Kidney tubule cell (primary cell): ENCODE results near the gene CD274.
"Not testable (repeated sequence)": the region's sequence is repeated elsewhere in the genome, so short reads cannot be mapped to it uniquely, and the experiment has no call there.

Experiments
- DNase-seq: peaks from one replicate; pipeline ENCODE4 v3.0.0-alpha.2; 2018; ENCODE audit warnings: low spot score

The CD274 gene

GRCh38 chr9:5466766-5467165, 16.4 kb downstream of the CD274 start:
- DNase-seq, result no peak

GRCh38 chr9:5468850-5469249, 18.5 kb downstream of the CD274 start:
- peak; percentile 36 for DNase-seq

- DNase-seq, result no peak
These were observed 19.8 kb downstream of the CD274 start for GRCh38 chr9:5470122-5470521.

DNA sequence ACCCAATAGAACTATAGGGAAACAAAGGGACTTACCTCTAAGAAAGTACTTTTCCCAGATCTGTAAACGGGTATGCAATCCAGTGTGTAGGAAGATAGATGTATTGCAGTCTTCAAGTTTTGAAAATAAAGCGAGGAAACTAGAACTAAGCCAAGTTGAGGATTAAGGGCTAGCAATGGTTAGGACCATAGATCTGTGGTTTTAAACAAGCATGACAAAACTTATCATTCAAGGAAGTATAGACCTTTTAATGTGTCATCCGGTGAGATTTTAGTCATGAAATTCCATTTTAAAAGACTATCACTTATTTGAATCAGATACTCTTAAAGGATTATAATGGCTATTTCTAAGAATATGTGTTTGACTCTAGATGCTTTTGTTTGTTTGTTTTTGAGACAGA, 20.5 kb downstream of the CD274 start:
- peak; percentile 31 for DNase-seq

DNA sequence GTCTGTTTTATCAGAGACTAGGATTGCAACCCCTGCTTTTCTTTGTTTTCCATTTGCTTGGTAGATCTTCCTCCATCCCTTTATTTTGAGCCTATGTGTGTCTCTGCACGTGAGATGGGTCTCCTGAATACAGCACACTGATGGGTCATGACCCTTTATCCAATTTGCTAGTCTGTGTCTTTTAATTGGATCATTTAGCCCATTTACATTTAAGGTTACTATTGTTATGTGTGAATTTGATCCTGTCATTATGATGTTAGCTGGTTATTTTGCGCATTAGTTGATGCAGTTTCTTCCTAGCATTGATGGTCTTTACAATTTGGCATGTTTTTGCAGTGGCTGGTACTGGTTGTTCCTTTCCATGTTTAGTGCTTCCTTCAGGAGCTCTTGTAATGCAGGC, 25.3 kb downstream of the CD274 start:
- DNase-seq, result not testable (repeated sequence)

- no peak for DNase-seq
These were observed 27.9 kb downstream of the CD274 start for GRCh38 chr9:5478206-5478605.

- no peak for DNase-seq
These were observed 29.8 kb downstream of the CD274 start for GRCh38 chr9:5479994-5480694.

DNA sequence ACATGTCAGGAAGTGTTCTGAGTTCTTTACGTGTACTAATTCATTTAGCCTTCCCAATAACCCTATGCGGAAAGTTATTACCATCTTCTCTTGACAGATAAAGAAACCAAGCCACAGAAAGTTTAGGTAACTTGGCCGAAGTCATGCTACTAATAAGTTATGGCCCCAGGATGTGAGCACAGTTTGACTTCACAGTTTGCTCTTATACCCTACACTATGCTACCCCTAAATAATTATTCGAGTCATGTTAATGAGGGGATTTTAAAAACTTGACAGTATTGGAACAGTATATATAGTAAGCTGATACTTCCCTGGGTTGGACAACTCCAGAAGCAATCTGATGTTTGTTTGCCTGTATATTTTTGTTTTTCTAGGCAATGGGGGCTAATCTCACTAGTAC, 30.6 kb downstream of the CD274 start:
- no peak for DNase-seq

GRCh38 chr9:5481322-5482040, 31.1 kb downstream of the CD274 start:
- no peak for DNase-seq

DNA sequence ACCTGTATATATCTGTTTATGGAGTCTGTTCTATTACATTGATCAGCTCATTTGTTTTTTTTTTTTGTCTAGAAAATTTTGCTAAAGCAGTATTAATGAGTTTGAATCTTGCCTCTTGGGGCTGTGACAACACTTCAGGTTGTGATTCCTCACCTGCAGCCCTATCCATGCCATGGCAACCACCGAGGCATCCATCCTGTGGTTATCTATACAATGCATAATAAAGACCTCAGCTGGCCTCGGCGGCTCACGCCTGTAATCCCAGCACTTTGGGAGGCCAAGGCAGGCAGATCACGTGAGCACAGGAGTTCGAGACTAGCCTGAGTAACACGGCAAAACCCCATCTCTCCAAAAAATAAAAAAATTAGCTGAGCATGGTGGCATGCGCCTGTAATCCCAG, 31.9 kb downstream of the CD274 start:
- no peak for DNase-seq

DNA sequence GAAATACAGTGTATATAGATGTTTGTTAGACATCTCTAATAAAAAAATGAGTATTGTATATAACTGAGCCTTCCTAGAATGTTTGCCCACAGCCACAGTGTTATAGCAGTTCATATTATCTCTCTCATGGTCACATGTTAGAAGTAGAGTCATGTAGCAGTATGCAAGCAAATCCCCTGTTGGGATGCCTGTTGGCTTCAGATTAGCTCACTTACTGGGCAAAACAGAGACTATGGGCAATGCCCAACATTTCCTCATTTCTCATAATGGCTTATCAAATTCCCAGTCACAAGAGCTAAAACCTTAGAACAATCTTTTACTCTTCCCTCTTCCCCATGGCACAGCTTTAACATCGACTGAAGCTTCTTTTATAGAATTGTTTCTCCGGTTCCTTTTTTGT, 33.0 kb downstream of the CD274 start:
- DNase-seq, result no peak

- DNase-seq, result no peak
These were observed 35.2 kb downstream of the CD274 start for GRCh38 chr9:5485378-5486085.

- no peak for DNase-seq
These were observed 36.6 kb downstream of the CD274 start for GRCh38 chr9:5486988-5487387.

DNA sequence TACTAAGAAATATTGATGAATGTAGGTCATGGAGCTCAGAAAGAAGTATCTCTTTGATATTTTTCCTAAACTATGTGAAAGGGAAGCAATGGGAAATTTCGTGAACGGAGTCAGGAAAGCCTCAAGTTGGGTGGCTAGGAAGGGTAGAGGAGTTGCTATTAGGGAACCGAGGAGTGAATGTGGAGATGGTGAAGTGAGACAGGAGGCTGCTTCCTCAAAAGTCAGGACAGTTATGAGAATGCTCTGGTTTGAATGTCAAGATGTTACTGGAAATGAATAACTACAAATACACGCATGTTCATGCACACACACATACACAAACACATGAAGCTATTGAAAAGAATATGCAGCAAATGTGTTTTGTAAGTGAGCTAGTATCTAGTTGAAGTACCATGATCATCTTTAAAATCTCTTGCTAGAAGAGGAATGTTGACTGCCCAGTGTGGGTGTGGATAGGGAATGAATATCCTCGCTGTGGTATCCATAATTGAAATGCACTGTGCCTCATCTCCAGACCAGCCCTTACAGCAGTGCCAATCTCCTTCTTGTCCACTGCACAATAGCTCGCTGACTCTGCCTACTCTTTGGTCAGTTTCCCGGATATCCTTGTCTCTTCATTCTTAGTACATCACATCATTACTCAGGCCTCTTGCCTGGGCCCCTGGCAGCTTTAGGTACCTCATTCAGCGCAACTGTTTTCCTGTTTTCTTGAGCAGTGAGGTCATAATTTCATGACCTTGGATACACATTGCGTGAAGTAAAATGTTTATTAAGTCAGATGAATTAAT, 38.1 kb downstream of the CD274 start:
- peak; percentile 49 for DNase-seq

DNA sequence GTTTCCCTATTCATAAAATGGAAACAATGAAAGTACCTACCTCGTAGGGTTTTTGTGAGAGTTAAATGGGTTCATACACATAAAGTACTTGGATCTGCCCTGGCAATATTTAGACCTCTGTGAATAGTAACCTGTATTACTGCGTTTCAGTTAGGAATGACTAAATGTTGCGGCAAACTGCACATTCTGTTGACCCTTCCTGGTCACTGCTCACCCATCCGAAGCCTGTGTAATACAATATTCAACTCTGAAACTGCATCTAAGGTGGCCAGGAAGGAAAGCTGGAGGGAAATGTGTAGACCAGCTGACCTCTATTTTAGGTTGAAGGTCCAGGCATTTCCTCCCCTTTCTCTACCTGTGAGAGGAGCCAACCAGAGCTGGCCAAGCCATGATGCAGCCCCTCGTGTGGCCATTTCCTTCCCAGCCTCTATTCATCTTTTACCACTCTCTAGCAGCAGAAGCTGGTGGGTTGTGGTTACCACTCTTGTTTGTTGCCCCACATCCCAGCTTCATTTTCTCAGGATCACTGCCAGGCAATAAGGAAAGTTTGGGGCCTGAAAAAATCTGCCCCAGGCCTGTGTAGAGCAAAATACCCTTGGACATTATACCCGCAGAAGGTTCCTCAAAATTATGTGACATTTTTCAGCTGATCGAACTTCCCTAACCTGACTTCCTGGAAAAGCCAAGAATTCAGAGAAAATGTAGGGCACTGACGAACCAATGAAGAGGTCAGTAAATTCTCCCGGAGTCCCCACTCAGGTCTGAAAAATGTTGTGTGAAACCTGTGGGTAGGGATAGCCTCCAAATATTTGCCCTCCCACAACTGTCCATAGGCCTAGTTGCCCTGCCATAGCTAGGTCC, 39.5 kb downstream of the CD274 start:
- DNase-seq, result peak; percentile 87

DNA sequence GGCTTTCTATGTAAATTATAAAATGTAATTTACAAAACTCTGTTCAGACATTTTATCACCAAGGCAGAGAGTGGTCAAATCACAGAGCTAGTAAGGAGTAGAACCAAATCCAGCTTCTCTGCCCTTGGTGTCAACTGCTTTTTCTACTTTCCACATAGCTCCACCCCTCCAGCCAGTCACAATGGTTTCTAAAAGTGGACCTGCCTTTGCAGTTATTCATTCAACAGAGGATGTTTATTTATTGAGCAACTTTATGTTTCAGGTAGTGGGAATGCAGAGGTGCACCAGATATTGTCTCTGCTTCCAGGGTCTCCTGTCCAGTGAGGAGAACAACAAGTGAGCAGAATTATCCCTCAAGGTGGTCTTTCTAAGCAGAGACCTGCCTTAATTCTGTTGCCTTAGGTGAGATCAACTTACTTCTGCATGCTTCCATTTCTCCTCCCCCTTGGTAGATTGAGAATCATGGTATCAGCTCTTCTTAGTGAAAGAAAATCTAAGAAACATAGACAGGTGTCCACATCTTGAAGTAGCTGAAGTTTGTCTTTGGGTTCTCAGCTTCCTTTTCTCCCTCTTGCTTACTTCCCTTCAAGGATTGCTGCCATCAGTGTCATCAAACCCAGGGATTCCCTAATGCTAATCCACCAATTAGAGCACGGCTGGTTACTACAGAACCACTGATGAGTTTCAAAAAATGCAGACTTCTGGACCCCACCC, 42.8 kb downstream of the CD274 start:
- DNase-seq, result peak; percentile 75

DNA sequence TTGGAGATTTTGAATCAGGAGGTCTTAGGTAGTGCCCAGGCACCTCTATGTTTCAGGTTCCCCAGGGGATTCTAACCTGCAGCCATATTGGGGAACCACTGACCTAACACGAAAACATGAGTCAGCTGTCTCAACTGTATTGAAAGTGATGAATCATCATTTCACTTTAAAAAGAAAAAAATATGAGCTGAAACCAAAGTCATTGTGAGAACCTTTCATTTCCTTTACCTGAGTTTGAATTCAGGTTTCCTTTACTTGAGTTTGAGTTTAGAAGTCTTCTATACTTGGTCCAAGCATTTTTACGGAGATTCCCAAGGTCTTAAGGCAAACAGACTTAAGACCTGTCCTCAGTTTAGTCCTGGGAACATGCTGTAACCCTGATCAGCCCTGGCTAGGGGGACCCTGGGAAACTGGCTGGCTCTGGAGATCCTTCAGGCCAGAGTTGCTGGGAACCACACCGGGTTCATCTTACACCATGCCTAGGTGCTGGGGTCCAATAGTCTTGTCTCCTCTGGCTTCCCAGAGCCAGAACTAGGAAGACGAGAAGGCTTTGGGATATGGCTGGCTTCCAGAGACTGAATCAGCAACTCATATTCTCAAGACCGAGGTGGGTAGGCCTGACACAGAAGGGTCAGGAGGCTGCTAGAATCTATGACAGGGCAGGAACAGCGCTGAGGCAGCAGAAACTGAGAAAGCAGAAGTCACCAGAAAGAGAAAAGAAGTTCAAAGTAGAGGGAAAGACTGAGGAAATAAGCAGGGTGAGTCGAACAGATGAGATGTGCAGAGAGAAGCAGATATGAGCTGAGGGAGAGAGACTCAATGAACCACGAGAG, 43.6 kb downstream of the CD274 start:
- DNase-seq, result peak; percentile 95

- DNase-seq, result not testable (repeated sequence)
These were observed 44.4 kb downstream of the CD274 start for GRCh38 chr9:5494765-5495164.

DNA sequence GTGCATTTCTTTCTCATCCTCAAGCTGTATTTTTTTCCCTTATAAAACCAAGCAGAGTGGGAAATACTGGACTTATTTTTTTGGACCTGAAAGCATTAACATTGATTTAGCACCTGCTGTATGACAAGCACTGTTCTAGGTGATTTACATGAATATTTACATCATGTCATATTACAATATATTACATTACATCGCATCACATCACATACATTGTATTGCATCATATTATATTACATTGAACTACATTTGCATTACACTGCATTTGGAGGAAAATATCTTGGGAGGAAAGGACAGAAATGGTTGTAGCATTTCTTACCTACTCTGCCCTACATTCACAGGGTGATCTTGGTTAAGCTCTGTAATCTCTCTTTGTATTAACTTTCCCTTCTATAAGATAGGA, 48.8 kb downstream of the CD274 start:
- DNase-seq, result no peak

- DNase-seq, result peak; percentile 52
These were observed 49.6 kb downstream of the CD274 start for GRCh38 chr9:5499889-5500398.
